Liver (tissue), 9 donors: Measurements from ENCODE around the gene OR10A5. TPM values are rescaled to one million over a fixed set of nuclear protein-coding genes. Genes with fewer than 3 reads are reported as not detected.
"Not testable (repeated sequence)": the region's sequence is repeated elsewhere in the genome, so short reads cannot be mapped to it uniquely, and the experiment has no call there.

Experiments used
- DNase-seq: peaks from one replicate; pipeline ENCODE4 v3.0.0-alpha.2; 2017; ENCODE audit warnings: low spot score
- H3K27ac ChIP-seq, 2 donors: one replicate each; pipeline ENCODE4 v1.7.0; 2013; ENCODE audit warnings: inconsistent platforms in 2 of 2, low read length in 2 of 2, control low read depth in 1 of 2, low read depth in 1 of 2, mild to moderate bottlenecking in 1 of 2
- H3K27me3 ChIP-seq, 4 donors: one replicate each; pipeline versions ENCODE4 v1.6.1 to v1.7.0; 2013; ENCODE audit warnings: low read length in 3 of 4, inconsistent platforms in 1 of 4, mild to moderate bottlenecking in 1 of 4, moderate library complexity in 1 of 4; ENCODE audit not compliant: control insufficient read depth in 4 of 4, insufficient read depth in 4 of 4
- H3K36me3 ChIP-seq, 4 donors: one replicate each; pipeline versions ENCODE4 v1.6.1 to v1.7.0; 2013; ENCODE audit warnings: low read length in 3 of 4, mild to moderate bottlenecking in 3 of 4, low read depth in 1 of 4, moderate library complexity in 1 of 4; ENCODE audit not compliant: control insufficient read depth in 4 of 4, insufficient read depth in 3 of 4
- H3K4me1 ChIP-seq, 4 donors: one replicate each; pipeline versions ENCODE4 v1.6.1 to v1.7.0; 2013; ENCODE audit warnings: low read length in 3 of 4, mild to moderate bottlenecking in 3 of 4, moderate library complexity in 1 of 4; ENCODE audit not compliant: control insufficient read depth in 4 of 4, insufficient read depth in 4 of 4
- H3K4me3 ChIP-seq, 3 donors: one replicate each; pipeline versions ENCODE4 v1.6.1 to v1.7.0; 2013; ENCODE audit warnings: low read length in 3 of 3, control low read depth in 1 of 3, low read depth in 1 of 3, mild to moderate bottlenecking in 1 of 3
- H3K9ac ChIP-seq, 2 donors: one replicate each; pipeline ENCODE4 v1.7.0; 2013; ENCODE audit warnings: low read length in 2 of 2, mild to moderate bottlenecking in 2 of 2, moderate library complexity in 2 of 2, control low read depth in 1 of 2, low read depth in 1 of 2
- H3K9me3 ChIP-seq, 4 donors: one replicate each; pipeline versions ENCODE4 v1.6.1 to v1.7.0; 2013; ENCODE audit warnings: low read length in 3 of 4; ENCODE audit not compliant: control insufficient read depth in 4 of 4
- FOXA1 ChIP-seq: IDR thresholded peaks from 2 replicates; pipeline ENCODE4 v1.6.1; 2016; ENCODE audit warnings: antibody characterized with exemption
- GABPA ChIP-seq, 2 donors: IDR thresholded peaks in 1 of 2; conservative IDR thresholded peaks in 1 of 2; 2 replicates each; pipeline ENCODE4 v1.6.1; 2016; ENCODE audit warnings: antibody characterized with exemption in 2 of 2, mild to moderate bottlenecking in 1 of 2, moderate library complexity in 1 of 2
- HNF4A ChIP-seq, 2 donors: conservative IDR thresholded peaks; 2 replicates each; pipeline ENCODE4 v1.6.1; 2016; ENCODE audit warnings: antibody characterized with exemption in 2 of 2, mild to moderate bottlenecking in 2 of 2
- HNF4G ChIP-seq: IDR thresholded peaks from 2 replicates; pipeline ENCODE4 v1.6.1; 2016; ENCODE audit warnings: antibody characterized with exemption
- NR2F2 ChIP-seq: IDR thresholded peaks from 2 replicates; pipeline ENCODE4 v1.6.1; 2016; ENCODE audit warnings: antibody characterized with exemption
- RAD21 ChIP-seq, 2 donors: IDR thresholded peaks; 2 replicates each; pipeline ENCODE4 v1.6.1; 2016; ENCODE audit warnings: antibody characterized with exemption in 2 of 2, mild to moderate bottlenecking in 2 of 2
- RXRA ChIP-seq, 2 donors: IDR thresholded peaks; 2 replicates each; pipeline ENCODE4 v1.6.1; 2017 to 2018; ENCODE audit warnings: antibody characterized with exemption in 2 of 2, mild to moderate bottlenecking in 1 of 2
- TAF1 ChIP-seq: conservative IDR thresholded peaks from 2 replicates; pipeline ENCODE4 v1.6.1; 2016; ENCODE audit warnings: antibody characterized with exemption, mild to moderate bottlenecking
- YY1 ChIP-seq: IDR thresholded peaks from 2 replicates; pipeline ENCODE4 v1.6.1; 2016; ENCODE audit warnings: antibody characterized with exemption, mild to moderate bottlenecking
- WGBS: extraction: QIAGEN DNeasy Blood & Tissue Kit; methylation state at CpG from one replicate; pipeline ENCODE4 v1.1.7; 2013; 5-methylcytosine and 5-hydroxymethylcytosine counted together
- polyA plus RNA-seq, 2 donors: library from polyadenylated mRNA; stranded (reverse) in 1 of 2; unstranded in 1 of 2; fragments of 200-250 nt in 1 of 2; fragments of >200 nt in 1 of 2; fragmentation: Nextera tagmentation in 1 of 2; extraction: Ambion mirVana in 1 of 2; gene quantifications; one replicate each; pipeline versions ENCODE4 v1.2.1 to v1.2.3, GENCODE V29; 2013 to 2015
- total RNA-seq, 2 donors: library from RNA; depleted of rRNA; stranded (reverse); fragments of >200 nt; gene quantifications; one replicate each; pipeline ENCODE4 v1.2.3, GENCODE V29; 2014
- TF ChIP-seq, protein P1 (sequence below): IDR thresholded peaks from 2 replicates; pipeline ENCODE4 v1.6.1; 2016; ENCODE audit warnings: antibody characterized with exemption
- TF ChIP-seq, protein P2 (sequence below): IDR thresholded peaks from 2 replicates; pipeline ENCODE4 v1.6.1; 2016; ENCODE audit warnings: antibody characterized with exemption
- TF ChIP-seq, protein P3 (sequence below): IDR thresholded peaks from 2 replicates; pipeline ENCODE4 v1.6.1; 2016; ENCODE audit warnings: antibody characterized with exemption
- TF ChIP-seq, protein P4 (sequence below): fragments of 150-350 bp; IDR thresholded peaks from 2 replicates; pipeline ENCODE4 v1.5.1; 2017; ENCODE audit warnings: improper control_type of control experiment, low read depth, low read length; ENCODE audit not compliant: missing input control
- donor health status: healthy.
- donor health status: healthy.
- donor health status: healthy.
- donor health status: healthy.
- donor health status: healthy.

Gene OR10A5
- total and polyA plus RNA-seq, 4 donors = not detected

DNA sequence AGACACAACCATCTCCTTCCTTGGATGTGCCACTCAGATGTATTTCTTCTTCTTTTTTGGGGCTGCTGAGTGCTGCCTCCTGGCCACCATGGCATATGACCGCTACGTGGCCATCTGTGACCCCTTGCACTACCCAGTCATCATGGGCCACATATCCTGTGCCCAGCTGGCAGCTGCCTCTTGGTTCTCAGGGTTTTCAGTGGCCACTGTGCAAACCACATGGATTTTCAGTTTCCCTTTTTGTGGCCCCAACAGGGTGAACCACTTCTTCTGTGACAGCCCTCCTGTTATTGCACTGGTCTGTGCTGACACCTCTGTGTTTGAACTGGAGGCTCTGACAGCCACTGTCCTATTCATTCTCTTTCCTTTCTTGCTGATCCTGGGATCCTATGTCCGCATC lies 31.4 kb downstream of the OR10A5 start:
- Histone ChIP-seq H3K4me1 (no peaks in the 10 kb centered on the region), H3K9ac (no peak overlapping the region), H3K9me3 (peaks cover 0 to 2% (median 0%) of the 10 kb centered on the region in 4 donors), H3K27me3 (peaks cover 0 to under 1% (median 0%) of the 10 kb centered on the region in 4 donors), H3K36me3 (no peaks in the 10 kb centered on the region), H3K4me3 (no peak overlapping the region), H3K27ac (no peak overlapping the region)
- TF ChIP-seq, protein P1, sequence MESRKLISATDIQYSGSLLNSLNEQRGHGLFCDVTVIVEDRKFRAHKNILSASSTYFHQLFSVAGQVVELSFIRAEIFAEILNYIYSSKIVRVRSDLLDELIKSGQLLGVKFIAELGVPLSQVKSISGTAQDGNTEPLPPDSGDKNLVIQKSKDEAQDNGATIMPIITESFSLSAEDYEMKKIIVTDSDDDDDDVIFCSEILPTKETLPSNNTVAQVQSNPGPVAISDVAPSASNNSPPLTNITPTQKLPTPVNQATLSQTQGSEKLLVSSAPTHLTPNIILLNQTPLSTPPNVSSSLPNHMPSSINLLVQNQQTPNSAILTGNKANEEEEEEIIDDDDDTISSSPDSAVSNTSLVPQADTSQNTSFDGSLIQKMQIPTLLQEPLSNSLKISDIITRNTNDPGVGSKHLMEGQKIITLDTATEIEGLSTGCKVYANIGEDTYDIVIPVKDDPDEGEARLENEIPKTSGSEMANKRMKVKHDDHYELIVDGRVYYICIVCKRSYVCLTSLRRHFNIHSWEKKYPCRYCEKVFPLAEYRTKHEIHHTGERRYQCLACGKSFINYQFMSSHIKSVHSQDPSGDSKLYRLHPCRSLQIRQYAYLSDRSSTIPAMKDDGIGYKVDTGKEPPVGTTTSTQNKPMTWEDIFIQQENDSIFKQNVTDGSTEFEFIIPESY = no peak
- TF ChIP-seq RAD21 (IDR thresholded peaks at IDR 0.05) = no peak
- TF ChIP-seq, protein P2, sequence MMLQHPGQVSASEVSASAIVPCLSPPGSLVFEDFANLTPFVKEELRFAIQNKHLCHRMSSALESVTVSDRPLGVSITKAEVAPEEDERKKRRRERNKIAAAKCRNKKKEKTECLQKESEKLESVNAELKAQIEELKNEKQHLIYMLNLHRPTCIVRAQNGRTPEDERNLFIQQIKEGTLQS = no peak
- no peak for TF ChIP-seq FOXA1
- WGBS = 86% methylated on average over 3 of the region's 3 CpGs
- DNase-seq = no peak

DNA sequence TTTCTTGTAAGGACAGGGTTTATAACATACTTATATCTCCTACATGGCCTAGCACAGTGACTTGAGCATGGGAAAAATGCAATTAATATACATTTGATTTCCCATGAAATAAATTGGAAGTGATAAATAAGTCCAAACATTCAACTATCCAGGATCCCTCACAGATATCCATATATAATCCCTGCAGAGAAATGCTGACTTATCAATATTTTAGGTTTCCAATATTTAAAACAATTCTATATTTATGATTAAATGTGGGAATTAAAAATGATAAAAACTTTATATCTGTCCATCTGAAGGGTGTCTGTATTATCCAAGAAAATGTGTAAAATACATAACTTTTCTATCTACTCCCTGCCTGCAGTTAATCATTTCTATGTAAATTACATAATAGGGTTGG lies 37.3 kb downstream of the OR10A5 start:
- no peaks in the 10 kb centered on the region for H3K36me3 ChIP-seq
- H3K9me3 ChIP-seq = no peaks in the 10 kb centered on the region
- DNase-seq = no peak
- no peaks in the 10 kb centered on the region for H3K4me1 ChIP-seq
- no peak overlapping the region for H3K4me3 ChIP-seq
- H3K9ac ChIP-seq = no peak overlapping the region
- no peak overlapping the region for H3K27ac ChIP-seq
- H3K27me3 ChIP-seq = peaks cover 0 to 9% (median 2%) of the 10 kb centered on the region in 4 donors
- TF ChIP-seq RXRA (IDR thresholded peaks at IDR 0.05) (no peak), TAF1 (no peak), YY1 (no peak), NR2F2 (no peak), GABPA (IDR thresholded peaks at IDR 0.05 in 1 of 2, conservative IDR thresholded peaks at IDR 0.05 in 1 of 2) (no peak), HNF4G (no peak), HNF4A (conservative IDR thresholded peaks at IDR 0.05) (no peak), RAD21 (IDR thresholded peaks at IDR 0.05) (no peak)
- TF ChIP-seq, protein P1 = no peak
- TF ChIP-seq, protein P3, sequence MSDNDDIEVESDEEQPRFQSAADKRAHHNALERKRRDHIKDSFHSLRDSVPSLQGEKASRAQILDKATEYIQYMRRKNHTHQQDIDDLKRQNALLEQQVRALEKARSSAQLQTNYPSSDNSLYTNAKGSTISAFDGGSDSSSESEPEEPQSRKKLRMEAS = no peak
- TF ChIP-seq, protein P4, sequence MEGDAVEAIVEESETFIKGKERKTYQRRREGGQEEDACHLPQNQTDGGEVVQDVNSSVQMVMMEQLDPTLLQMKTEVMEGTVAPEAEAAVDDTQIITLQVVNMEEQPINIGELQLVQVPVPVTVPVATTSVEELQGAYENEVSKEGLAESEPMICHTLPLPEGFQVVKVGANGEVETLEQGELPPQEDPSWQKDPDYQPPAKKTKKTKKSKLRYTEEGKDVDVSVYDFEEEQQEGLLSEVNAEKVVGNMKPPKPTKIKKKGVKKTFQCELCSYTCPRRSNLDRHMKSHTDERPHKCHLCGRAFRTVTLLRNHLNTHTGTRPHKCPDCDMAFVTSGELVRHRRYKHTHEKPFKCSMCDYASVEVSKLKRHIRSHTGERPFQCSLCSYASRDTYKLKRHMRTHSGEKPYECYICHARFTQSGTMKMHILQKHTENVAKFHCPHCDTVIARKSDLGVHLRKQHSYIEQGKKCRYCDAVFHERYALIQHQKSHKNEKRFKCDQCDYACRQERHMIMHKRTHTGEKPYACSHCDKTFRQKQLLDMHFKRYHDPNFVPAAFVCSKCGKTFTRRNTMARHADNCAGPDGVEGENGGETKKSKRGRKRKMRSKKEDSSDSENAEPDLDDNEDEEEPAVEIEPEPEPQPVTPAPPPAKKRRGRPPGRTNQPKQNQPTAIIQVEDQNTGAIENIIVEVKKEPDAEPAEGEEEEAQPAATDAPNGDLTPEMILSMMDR = no peak

DNA sequence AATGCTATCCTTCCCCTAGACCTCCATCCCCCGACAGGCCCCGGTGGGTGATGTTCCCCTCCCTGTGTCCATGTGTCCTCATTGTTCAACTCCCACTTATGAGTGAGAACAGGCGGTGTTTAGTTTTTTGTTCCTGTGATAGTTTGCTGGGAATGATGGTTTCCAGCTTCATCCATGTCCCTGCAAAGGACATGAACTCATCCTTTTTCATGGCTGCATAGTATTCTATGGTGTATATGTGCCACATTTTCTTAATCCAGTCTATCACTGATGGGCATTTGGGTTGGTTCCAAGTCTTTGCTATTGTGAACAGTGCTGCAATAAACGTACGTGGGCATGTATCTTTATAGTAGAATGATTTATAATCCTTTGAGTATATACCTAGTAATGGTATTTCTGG lies 42.2 kb downstream of the OR10A5 start:
- H3K27me3 ChIP-seq = not testable (repeated sequence)

More for the DNA sequence above, 42.2 kb downstream of the OR10A5 start:
- H3K36me3 ChIP-seq, H3K9ac ChIP-seq, H3K9me3 ChIP-seq, H3K4me3 ChIP-seq, DNase-seq, H3K27ac ChIP-seq, H3K4me1 ChIP-seq: not testable (repeated sequence)
- 95% methylated on average over 5 of the region's 5 CpGs for WGBS
